HL-60 (cell line): ENCODE results near the gene TMEM132A.
"Not testable (repeated sequence)": the region's sequence is repeated elsewhere in the genome, so short reads cannot be mapped to it uniquely, and the experiment has no call there.

Source experiments
- DNase-seq, 2 experiments: peaks; one replicate each; pipeline ENCODE4 v3.0.0-alpha.2; 2010 to 2020; ENCODE audit warnings: low read depth in 1 of 2, low spot score in 1 of 2
- H3K27ac ChIP-seq: fragments of 250-450 bp; sonication (Bioruptor Pico); replicated peaks from 2 replicates; pipeline ENCODE4 v1.5.1; 2020; ENCODE audit warnings: mild to moderate bottlenecking, moderate library complexity
- H3K27me3 ChIP-seq: fragments of 250-450 bp; sonication (Bioruptor Pico); 2 replicates; pipeline ENCODE4 v1.5.1; 2021; ENCODE audit warnings: mild to moderate bottlenecking, moderate library complexity; ENCODE audit not compliant: insufficient read depth, poor library complexity, severe bottlenecking
- H3K4me3 ChIP-seq: replicated peaks from 2 replicates; pipeline ENCODE4 v1.5.1; 2011; ENCODE audit warnings: mild to moderate bottlenecking, control low read depth, low read length; ENCODE audit not compliant: insufficient read depth
- CTCF ChIP-seq: IDR thresholded peaks from one replicate; pipeline ENCODE4 v1.5.1; 2011; ENCODE audit warnings: low read length, control low read depth, inconsistent platforms; ENCODE audit not compliant: insufficient read depth
- GABPA ChIP-seq: IDR thresholded peaks from 2 replicates; pipeline ENCODE4 v1.6.1; 2012; ENCODE audit warnings: low read depth
- POLR2AphosphoS5 ChIP-seq: IDR thresholded peaks from 2 replicates; pipeline ENCODE4 v1.6.1; 2012; ENCODE audit warnings: low read depth
- REST ChIP-seq: IDR thresholded peaks from 2 replicates; pipeline ENCODE4 v1.6.1; 2012; ENCODE audit warnings: low read depth; ENCODE audit not compliant: insufficient replicate concordance
- SPI1 ChIP-seq: IDR thresholded peaks from 2 replicates; pipeline ENCODE4 v1.6.1; 2012; ENCODE audit warnings: low read depth, mild to moderate bottlenecking, borderline replicate concordance

The TMEM132A gene

GRCh38 chr11:60972182-60973030 lies 48.1 kb downstream of the TMEM132A start:
- no peak for TF ChIP-seq POLR2AphosphoS5
- TF ChIP-seq CTCF: no peak
- TF ChIP-seq SPI1: no peak
- TF ChIP-seq REST: no peak
- TF ChIP-seq GABPA: no peak
- Histone ChIP-seq H3K27ac (no peak overlapping the region), H3K4me3 (no peak overlapping the region), H3K27me3 (peaks cover 5% of the 10 kb centered on the region)
- DNase-seq: no peak

- Histone ChIP-seq H3K27ac (no peak overlapping the region), H3K27me3 (peaks cover 5% of the 10 kb centered on the region), H3K4me3 (no peak overlapping the region)
- TF ChIP-seq GABPA (no peak), SPI1 (no peak), CTCF (no peak), REST (no peak)
- DNase-seq: no peak
These were observed 49.4 kb downstream of the TMEM132A start for GRCh38 chr11:60973699-60974098.

GRCh38 chr11:60974316-60974715 lies 50.1 kb downstream of the TMEM132A start:
- not testable (repeated sequence) for H3K4me3 ChIP-seq, H3K27ac ChIP-seq, DNase-seq, H3K27me3 ChIP-seq

- Histone ChIP-seq H3K27ac (no peak overlapping the region), H3K27me3 (peaks cover 3% of the 10 kb centered on the region), H3K4me3 (no peak overlapping the region)
- no peak for DNase-seq
- TF ChIP-seq POLR2AphosphoS5 (no peak), CTCF (no peak), GABPA (no peak), SPI1 (no peak), REST (no peak)
These were observed 50.5 kb downstream of the TMEM132A start for GRCh38 chr11:60974726-60975125.
